HG03460 (cell line): ENCODE data around the gene TRAK2.
A peak's percentile ranks its signal among the peaks of the same experiment; 100 is the strongest.

ENCODE experiments used
- ATAC-seq: cut with Tn5 transposase; IDR thresholded peaks from one replicate; pipeline ENCODE4 v1.9.1; 2021; ENCODE audit not compliant: unreplicated experiment

The TRAK2 gene

GRCh38 chr2:201363857-201364560 lies 87.2 kb downstream of the TRAK2 start:
- ATAC-seq: no peak

- ATAC-seq: no peak
Observed at GRCh38 chr2:201362396-201362795, 88.9 kb downstream of the TRAK2 start.

- no peak for ATAC-seq
Observed at GRCh38 chr2:201361078-201361733, 90.1 kb downstream of the TRAK2 start.

- ATAC-seq: no peak
Observed at GRCh38 chr2:201360256-201360655, 91.0 kb downstream of the TRAK2 start.

- no peak for ATAC-seq
Observed at GRCh38 chr2:201358684-201359083, 92.6 kb downstream of the TRAK2 start.

- no peak for ATAC-seq
Observed at GRCh38 chr2:201357221-201357620, 94.0 kb downstream of the TRAK2 start, which contains the start of gene FLACC1. Gene FLACC1 (minus strand): TSS chr2:201357345. CDS start chr2:201351404, 5,941 bp downstream.

GRCh38 chr2:201353116-201353515 lies 98.1 kb downstream of the TRAK2 start:
- no peak for ATAC-seq

- ATAC-seq: no peak
Observed at GRCh38 chr2:201350879-201351278, 100.4 kb downstream of the TRAK2 start.

- no peak for ATAC-seq
Observed at GRCh38 chr2:201349601-201350000, 101.7 kb downstream of the TRAK2 start.

GRCh38 chr2:201348758-201349157 lies 102.5 kb downstream of the TRAK2 start:
- ATAC-seq: no peak

- ATAC-seq: no peak
Observed at GRCh38 chr2:201347138-201347537, 104.1 kb downstream of the TRAK2 start.

- no peak for ATAC-seq
Observed at GRCh38 chr2:201345625-201346213, 105.5 kb downstream of the TRAK2 start.

GRCh38 chr2:201344663-201345366 lies 106.4 kb downstream of the TRAK2 start:
- peak; percentile 96 for ATAC-seq

GRCh38 chr2:201343559-201343958 lies 107.7 kb downstream of the TRAK2 start:
- no peak for ATAC-seq

- ATAC-seq: no peak
Observed at GRCh38 chr2:201342923-201343322, 108.3 kb downstream of the TRAK2 start.

GRCh38 chr2:201329409-201329808 lies 121.8 kb downstream of the TRAK2 start:
- no peak for ATAC-seq

- no peak for ATAC-seq
Observed at GRCh38 chr2:201327678-201328077, 123.6 kb downstream of the TRAK2 start.
